Measurements from ENCODE around the gene MTHFD1L.

Gene MTHFD1L

GRCh38 chr6:150994026-150994425, 128.5 kb downstream of the MTHFD1L start:
- no peak for DNase-seq

- no peak for DNase-seq
Observed at GRCh38 chr6:150996968-150997367, 131.5 kb downstream of the MTHFD1L start.

GRCh38 chr6:150999107-150999506, 133.6 kb downstream of the MTHFD1L start:
- DNase-seq: no peak

- no peak for DNase-seq
Observed at GRCh38 chr6:150999576-150999975, 134.1 kb downstream of the MTHFD1L start.

GRCh38 chr6:151001387-151002056, 136.0 kb downstream of the MTHFD1L start:
- no peak for DNase-seq

- no peak for DNase-seq
Observed at GRCh38 chr6:151002057-151002450, 136.6 kb downstream of the MTHFD1L start.

- DNase-seq: no peak
Observed at GRCh38 chr6:151002491-151002935, 137.0 kb downstream of the MTHFD1L start.

- DNase-seq: peak; percentile 37
Observed at GRCh38 chr6:151004383-151005024, 139.0 kb downstream of the MTHFD1L start.

- DNase-seq: no peak
Observed at GRCh38 chr6:151005164-151005563, 139.7 kb downstream of the MTHFD1L start.

- no peak for DNase-seq
Observed at GRCh38 chr6:151005896-151006632, 140.6 kb downstream of the MTHFD1L start.

- no peak for DNase-seq
Observed at GRCh38 chr6:151007076-151007475, 141.6 kb downstream of the MTHFD1L start.

GRCh38 chr6:151007922-151008321, 142.4 kb downstream of the MTHFD1L start:
- no peak for DNase-seq

GRCh38 chr6:151008425-151008824, 142.9 kb downstream of the MTHFD1L start:
- DNase-seq: no peak

GRCh38 chr6:151009576-151009975, 144.1 kb downstream of the MTHFD1L start:
- no peak for DNase-seq

- no peak for DNase-seq
Observed at GRCh38 chr6:151010071-151010470, 144.6 kb downstream of the MTHFD1L start.

- DNase-seq: no peak
Observed at GRCh38 chr6:151012321-151013294, 147.1 kb downstream of the MTHFD1L start.

GRCh38 chr6:151014404-151015100, 149.1 kb downstream of the MTHFD1L start:
- peak; percentile 0 for DNase-seq

GRCh38 chr6:151015101-151015700, 149.7 kb downstream of the MTHFD1L start:
- no peak for DNase-seq

GRCh38 chr6:151016107-151016506, 150.6 kb downstream of the MTHFD1L start:
- DNase-seq: no peak

- DNase-seq: no peak
Observed at GRCh38 chr6:151018046-151018445, 152.5 kb downstream of the MTHFD1L start.

GRCh38 chr6:151018911-151019782, 153.6 kb downstream of the MTHFD1L start:
- DNase-seq: no peak

Measured in NCI-H2081 treated with DMSO at 0.1 percent for 48 hours (cell line).